ENCODE measurements around the gene SPTLC2.

Gene SPTLC2

DNA sequence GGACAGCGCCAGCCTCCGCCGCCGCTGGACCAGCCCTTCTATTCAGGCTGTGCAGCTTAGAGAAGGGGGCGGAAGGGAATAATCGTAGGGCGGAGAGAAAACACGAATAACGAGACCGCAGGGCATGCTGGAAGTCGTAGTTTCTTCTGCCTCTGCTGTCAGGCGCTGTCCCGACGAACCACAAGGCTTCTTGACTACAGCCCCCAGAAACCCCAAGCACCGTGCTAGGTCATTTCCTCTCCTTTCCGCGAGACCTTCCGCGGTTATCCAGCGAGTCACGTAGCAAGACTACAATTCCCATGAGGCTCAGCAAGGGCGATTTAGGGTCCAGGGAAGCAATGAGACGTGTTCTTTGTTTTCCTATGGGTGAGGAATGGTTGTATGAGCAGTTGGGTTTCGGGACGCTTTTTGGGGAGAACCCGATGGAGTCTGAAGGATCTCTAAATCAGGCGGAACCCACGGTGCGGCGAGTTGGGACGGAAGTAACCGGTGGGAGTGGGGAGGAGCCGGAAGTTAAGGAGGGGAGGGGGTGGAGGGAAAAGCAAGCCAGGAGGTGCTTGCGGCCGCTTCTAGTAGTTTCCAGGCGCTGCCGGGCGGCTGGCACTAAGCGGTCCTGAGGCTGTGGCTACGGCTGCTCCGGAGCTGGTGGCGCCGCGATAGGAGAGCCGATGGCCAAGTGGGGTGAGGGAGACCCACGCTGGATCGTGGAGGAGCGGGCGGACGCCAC is 158.8 kb downstream of the SPTLC2 start, which contains the start of the genes AHSA1 and VIPAS39:
Gene AHSA1, plus strand, starts transcription at position 572 of the 727 bp plus-strand sequence. Its CDS starts 97 bp downstream, at position 669.
Gene VIPAS39, minus strand, starts transcription at position 80 of the 727 bp plus-strand sequence. CDS start 3,499 bp downstream, outside the sequence.
- DNase-seq: peak; percentile 100

DNA sequence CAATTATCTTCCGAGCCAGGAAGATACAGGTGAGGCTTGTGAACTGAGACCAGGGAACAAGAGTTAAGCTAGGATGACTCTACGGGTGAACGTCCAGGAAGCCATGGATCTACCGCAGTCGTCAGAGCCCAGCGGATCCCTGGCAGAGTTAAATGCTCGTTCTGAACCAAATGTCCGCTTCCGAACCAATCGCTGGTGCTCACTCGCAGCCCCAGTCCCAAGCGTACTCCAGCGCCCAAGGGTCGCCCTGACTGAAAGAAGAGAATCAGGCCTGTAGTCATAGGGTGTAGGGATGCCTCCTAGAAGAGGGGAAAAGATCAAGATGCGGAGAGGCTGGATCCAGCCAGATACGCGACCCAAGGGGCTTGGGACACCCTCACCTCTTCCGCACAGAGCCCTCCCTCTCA is 159.3 kb downstream of the SPTLC2 start:
- no peak for DNase-seq

All from NCI-H524 treated with DMSO at 0.1 percent for 48 hours (cell line).